ENCODE measurements around the gene CXADR.

The CXADR gene

DNA sequence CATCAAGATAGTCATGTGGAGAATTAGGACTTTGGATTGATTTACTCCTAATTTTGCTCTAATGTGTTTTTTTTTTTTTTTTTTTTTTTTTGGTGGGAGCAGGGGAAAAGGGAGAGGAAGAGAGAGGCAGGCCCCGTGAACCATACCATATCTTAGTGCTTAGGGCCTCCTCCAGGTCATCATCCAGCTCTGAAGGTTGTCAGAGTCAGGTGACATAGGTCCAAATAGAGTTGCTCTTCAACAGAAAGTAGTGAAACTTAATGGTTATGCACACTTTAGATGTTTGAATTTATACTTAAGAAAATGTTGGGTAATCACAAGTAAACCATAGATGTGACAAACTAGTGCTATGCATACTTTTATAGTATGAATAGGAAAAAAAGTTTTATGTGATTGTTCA is 32.2 kb downstream of the CXADR start:
- DNase-seq: no peak

DNA sequence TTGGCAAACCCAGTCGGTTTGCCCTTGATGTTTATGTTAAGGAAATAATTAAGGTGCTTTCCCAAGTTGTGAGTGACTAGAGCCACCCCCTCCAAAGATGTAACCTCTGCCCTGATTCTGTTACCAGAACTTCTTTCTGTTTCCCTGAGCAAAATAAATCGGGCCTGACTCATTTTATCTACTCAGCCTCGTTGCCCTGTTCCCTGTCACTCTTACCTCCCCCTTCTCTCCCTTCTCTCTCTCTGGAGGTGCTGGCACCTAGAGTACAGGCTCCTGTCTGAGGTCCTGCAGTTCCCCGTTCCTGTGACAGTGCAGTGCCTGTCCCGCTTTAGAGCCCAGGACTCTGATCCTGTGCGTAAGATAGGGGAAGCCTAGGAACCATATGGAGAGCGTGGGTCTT is 35.4 kb downstream of the CXADR start:
- DNase-seq: no peak

DNA sequence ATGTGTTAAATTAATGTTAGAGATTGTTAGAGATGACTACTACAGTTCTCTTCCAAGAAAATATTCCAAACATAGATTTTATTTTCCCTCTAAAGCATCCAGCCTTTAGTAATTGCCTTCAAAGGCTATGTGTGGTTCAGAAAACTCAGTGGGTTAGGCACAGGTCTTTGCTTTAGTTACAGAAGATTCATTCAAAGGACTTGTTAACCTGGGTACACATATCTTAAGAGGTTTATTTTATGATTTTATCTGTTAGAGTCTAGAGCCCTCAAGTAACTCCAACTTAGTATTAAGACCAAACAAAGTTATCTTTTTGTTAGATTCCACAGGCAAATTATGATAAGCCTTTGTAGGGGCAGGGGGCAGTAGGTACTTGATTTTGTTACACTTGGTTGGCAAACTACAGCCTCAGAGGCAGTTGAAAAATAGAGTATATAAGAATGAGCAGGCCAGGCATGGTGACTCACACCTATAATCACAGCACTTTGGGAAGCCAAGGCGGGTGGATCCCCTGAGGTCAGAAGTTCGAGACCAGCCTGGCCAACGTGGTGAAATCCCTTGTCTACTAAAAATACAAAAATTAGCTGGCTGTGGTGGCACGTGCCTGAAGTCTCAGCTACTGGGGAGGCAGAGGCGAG is 37.9 kb downstream of the CXADR start:
- peak; percentile 2 for DNase-seq

DNA sequence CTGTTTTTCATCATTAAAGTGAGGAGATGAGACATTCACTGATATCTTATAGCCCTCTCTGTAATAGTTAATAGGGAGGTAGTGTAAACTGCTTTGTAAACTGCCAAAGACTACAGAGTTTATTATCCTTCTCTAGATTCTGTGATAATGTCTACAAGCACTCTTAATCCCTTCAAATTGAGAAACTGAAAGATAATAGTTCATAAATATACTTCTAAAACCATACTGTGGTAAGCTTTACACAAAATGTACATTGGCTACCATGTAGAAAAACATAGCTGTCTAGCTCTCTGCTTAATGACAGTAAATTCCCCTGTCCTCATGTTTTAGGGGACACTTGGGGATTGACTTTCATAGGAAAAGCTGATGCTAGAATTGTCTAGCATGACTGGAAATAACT is 39.6 kb downstream of the CXADR start:
- DNase-seq: no peak

DNA sequence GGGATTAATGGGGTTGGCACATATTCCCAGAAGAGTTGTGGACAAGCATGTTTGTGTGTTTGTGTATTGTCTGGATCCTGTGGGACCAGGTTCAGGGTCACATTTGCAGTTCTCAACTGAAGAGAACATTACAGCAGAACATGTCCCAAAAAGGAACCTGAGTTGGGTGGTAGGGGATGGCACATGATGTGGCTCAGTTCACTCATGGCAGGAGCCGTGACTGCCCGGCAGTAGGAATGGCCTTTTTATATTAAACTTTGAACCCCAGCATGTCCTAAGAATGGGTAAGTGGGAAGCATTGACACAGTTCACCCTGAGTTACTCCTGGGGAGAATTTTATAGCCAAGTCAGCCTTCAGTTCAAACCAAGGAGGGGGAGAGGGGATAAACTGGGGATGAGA is 41.3 kb downstream of the CXADR start:
- no peak for DNase-seq

DNA sequence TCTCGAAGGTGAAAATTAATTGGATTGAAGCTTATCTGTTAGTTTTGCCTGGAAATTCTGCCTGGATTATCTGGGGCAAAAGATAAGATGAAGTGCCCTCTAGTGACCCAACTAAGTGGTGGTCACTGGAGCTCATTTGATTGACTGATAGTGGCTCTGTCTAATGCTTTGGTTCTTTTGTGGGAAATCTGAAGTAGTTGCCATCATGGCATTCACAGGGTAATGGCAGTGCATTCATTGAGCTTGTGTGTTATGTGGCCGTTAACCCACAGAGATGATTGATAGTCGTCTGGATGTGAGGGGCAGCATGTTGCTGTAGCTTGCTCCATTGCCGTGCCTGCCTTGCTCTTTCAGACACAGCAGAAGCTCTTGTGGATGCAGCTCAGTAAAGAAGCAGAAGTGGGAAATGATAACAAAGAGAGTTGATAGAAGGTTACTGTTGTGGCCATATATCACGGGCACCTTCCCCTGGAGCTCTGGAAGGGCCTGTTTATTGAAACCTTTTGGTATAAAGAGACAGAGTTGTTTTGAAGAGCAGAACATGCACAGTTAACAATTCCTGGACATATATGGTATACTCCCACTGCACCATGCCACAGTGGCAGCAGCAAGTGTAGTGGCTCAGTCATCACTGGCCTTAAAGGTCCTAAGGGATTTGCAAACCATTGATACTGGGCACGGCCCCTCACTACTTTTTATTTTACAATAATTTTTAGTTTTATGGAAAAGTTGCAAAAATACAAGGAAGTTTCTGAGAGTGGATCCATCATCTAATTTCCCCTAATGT is 42.0 kb downstream of the CXADR start:
- no peak for DNase-seq

DNA sequence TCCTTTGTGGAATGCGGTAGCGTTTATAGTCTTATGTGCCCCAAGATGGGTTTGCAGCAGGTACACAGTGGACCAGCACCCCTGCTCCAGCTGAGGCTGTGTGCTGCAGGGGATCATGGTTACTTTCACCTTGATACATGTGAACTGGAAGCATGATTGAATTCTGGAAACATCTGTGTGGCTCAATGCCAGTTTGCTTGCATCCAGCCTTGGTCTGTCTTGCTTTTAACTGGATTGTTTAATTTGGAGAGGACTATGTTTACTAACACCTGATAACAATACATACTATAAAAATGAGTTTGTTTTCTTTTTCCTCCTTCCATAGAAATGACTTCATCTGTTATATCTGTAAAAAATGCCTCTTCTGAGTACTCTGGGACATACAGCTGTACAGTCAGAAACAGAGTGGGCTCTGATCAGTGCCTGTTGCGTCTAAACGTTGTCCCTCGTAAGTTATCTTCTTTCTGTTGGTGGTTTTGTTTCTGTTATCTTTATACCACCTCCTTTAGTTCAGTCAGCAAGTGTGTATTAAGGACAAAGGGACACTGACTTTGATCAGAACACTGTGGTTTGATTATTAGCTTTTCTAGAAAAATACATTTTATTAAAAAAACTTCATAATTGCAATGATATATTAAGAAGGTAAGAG is 47.7 kb downstream of the CXADR start:
- no peak for DNase-seq

DNA sequence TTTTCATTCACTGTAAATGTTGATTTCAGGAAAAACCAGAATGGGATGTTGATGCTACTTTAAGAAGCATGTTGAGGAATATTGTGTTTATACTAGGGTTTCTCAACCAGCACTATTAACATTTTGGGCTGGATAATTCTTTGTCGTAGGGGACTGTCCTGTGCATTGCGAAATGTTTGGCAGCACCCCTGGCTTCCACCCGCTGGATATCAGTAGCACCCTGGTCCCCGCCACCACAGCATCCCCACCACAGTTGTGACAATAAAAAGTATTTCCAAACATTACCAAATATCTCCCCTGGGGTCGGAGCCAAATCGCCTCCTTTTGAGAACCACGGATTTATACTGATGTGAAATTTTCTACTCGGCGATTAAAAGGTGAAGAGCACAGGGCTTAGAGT is 57.9 kb downstream of the CXADR start:
- no peak for DNase-seq

DNA sequence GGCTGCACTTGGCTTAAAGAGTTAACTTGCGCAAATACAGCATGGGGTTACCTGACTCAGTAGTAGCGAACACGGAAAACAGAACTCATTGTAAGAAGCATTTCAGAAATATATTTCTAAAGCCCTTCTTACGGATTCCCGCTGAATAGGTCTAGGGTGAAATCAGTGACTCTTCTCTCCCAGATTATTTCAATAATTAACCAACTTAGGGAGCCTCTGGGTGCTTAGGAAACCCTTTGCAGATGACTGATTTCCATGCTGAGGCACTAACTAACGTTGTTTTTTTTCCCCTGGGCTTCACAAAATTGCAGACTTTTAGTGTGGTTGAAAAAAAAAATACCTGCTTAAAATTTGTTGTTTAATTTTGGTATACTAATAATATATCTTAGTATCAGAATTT is 59.6 kb downstream of the CXADR start:
- no peak for DNase-seq

DNA sequence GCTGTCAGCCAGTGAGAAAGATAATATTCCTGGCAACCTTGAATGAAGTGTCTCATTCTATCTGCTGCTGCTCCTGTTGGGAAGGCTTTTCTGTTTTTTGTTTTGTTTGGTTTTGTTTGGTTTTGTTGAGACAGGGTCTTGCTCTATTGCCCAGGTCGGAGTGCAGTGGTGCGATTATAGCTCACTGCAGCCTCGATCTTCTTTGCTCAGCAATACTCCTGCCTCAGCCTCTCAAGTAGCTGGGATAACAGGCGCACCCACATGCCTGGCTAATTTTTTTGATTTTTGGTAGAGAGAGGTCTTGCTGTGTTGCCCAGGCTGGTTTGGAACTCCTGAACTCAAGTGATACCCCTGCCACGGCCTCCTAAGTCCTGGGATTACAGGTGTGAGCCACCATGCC is 62.2 kb downstream of the CXADR start:
- DNase-seq: no peak

DNA sequence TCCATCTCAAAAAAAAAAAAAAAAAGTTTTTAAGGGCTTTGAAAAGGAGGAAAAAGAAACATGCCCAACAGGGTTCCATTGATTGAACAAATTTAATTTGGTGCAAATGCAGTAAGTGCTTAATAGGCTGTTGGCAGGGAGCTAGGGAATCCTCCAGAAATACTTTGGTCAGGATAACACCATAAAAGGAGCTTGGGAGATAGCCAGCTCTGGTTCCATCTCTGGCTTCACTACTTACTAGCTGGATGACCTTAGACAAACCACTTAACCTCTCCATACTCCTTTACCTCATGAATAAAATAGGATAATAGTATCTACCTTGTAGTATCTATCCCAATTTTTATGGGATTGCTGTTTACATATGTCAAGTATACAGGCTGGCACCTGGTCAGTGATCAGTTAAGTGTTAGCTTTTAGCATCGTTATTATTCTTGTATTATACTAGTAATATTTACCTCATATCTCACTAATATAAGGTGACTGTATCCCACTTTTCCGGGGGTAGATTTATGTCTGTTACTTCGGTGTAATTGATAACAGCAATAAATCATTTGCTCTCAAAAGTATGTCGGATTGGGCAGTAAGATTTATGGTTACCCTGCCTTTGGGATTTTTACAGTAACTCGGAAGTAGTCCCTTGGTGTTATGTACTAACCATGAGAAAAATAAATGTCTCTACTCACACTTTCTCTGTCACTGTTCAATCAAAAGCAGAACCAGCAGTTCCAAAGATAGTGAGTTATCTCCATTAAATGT is 63.4 kb downstream of the CXADR start:
- DNase-seq: no peak

DNA sequence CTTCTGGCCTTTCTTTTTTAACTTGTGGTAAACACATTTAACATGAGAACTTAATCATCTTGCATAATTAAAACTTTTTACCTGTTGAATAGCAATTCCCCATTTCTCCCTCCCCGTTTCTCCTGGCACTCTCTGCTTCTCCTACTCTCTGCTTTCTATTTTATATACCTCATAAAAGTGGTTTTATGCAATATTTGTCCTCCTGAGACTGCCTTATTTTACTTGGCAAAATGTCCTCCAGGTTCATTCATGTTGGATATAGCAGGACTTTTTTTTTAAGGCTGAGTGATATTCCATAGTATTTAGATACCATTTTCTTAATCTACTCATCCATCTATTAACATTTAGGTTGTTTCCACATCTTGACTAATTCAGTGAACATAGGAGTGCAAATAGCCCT is 64.9 kb downstream of the CXADR start:
- DNase-seq: no peak

DNA sequence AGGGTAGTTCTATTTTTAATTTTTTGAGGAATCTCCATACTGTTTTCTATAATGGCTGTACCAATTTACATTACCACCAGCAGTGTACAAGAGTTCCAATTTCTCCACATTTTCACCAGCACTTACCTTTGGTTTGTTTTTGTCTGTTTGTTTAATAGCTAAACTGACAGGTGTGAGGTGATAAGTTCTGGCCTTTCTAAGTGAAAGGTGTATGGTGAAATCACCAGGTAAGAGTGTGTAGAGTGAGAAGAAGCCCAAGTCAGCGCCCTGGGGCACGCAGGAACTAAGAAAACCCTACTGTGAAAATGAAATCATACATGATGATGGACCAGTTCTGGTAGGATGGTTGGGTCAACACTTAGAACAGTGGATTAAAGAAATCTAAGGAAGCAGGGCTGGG is 65.3 kb downstream of the CXADR start:
- DNase-seq: no peak

DNA sequence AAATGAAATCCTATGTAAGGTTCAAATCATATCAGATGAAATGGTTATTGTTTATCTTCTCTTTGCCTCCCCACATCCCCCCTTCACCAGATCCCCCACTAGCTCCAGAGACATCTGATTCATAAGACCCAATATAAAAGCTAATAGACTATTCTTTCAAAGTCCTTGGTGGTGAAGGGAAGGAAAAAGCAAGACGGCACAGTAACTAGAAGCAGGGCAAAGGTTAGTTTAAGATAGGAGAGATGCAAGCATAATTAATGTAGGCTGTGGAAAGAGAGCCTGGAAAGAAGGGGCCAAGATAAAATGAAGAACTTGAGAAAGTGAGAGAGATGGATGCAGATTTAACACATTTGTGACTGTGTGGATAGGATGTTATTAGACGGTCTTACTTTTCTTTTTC is 66.0 kb downstream of the CXADR start:
- no peak for DNase-seq

DNA sequence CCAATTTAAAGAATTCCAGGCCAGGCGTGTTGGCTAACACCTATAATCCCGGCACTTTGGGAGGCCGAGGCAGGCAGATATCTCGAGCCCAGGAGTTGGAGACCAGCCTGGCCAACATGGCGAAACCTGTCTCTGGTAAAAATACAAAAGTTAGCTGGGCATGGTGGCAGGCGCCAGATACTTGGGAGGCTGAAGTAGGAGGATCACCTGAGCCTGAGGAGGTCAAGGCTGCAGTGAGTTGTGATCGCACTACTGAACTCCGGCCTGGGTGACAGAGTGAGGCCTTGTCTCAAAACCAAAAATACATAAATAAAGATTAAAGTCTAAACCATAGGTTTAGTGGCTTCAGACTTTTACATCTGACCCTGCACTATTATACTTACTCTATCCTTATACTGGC is 67.5 kb downstream of the CXADR start:
- no peak for DNase-seq

DNA sequence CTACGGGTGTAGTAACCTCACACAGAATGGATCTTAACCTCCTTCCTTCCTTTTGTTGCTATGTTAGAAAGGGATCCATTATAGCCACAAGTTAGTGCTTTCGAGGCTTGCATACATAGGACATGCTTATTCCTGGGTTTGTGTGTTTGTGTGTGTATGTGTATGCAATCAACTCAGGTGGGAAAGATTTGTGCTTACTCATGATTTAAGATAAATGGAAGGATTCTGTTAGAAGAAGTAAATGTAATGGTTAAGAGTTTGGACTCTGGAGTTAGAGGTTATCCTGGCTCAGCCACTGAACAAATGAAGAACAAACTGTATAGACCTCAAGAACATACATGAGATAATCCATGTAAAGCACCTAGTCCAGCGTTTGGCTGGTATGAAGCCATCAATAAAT is 71.1 kb downstream of the CXADR start:
- no peak for DNase-seq

DNA sequence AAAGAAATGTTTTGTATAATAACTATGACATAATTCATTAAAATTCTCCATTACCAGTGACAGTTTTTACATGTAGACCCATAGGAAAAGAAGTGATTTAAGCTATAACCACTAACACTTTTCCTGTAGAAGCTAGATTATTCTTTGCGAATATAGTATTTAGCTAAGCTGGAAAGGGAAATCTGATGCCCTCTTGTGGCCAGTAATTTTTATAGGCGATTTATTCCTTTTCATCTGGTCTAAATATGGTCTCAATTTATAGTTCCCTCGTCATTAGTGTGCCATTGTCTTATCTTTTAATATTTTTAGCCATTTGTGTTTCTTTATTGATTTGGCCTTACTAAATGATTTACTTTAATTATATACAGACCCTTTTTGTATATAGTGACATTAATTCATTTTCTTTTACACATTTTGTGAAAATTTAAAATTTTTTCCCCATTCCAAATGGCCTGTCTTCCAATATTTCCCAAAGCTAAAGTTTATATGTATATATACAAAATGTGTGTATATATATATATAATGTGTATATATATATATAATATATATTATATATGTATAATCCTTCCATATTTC is 73.1 kb downstream of the CXADR start:
- no peak for DNase-seq

DNA sequence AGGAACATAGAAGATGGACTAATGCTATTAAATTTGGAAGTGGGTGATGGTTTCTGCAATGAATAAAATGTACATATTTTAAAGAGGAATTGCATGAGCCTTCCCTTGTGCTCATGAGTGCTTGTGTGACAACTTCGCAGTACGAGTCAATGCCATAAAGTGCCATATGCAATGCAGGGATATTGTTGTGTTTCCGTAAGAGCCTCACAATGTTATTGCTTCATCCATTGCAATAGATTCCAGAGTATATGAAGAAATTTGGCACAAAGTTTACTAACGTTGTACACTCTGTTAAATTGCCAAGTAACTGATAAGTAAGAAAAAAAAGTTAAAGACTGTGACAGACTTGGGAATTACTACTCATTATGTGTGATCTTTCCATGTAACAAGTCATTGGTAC is 77.6 kb downstream of the CXADR start:
- DNase-seq: no peak

DNA sequence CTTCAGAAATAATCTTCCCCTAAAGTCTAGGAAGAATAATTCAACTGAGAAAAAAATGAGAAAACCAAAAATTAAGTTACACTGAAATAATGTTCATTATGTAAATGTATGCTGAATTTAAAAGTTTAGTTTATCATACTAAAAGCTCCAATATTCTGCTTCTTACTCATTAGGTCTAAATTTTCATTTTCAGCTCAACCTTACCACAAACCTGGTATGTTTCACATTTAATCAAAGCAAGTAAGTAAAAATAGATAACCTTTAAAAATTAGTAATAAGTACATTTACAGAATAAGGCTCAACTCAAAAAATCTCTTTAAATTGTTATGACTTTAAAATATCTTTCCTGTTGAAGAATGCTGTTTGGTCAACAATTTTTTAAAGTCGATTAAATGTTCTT is 84.8 kb downstream of the CXADR start:
- DNase-seq: no peak

DNA sequence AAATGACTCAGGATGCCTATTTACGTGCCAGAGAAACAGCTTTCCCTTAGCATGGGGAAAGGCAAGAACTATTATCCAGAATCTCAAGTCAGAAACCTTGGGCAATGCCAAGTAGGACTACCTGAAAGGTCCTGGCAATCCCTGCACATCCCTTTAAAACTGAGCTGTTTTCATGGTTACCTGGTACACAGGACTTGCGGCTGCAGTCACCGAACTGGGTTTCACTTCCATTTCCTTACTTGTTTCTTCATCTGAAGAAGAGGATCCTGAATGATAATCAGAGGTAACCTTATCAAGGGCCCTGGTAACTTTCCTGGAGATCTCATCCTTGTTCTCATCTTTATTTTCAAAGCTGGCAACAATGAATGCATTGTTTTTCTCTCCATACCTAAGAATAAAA is 85.6 kb downstream of the CXADR start:
- no peak for DNase-seq

DNA sequence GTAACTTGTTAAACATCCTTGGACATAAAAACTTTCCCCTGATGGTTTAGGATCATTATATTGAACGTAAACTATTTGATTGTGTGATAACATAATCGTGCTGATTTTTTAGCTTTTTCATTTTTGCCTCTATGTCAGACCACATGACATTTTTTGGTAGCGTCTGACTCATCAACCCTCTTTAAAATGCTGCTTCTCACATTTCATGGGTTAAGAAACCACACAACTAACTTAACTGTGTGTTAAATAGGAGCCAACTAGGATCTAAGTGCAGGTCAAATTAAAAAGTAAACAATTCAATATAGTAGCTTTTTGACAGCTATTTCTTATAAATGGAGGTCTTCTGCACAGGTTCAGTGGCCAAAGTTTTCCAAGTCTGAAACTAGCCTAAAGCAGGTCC is 90.0 kb downstream of the CXADR start:
- DNase-seq: no peak

DNA sequence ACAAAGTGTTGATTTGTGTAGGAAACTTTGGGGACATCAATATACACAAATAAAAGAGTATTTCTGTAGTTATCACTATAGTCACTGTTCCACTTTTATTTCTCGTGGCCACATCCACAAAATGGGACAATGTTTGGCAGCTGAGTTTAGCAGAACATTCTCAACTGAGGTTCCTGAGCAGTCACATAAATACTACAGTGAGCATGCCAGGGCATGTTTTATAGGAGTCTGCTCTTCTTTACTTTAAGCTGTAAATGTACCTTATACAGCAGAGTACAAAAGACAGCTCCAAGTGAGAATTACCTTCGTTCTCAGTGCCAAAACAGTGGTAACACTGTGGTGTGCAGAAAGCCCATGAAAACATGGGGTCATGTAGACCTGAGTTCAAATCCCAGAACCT is 94.8 kb downstream of the CXADR start:
- DNase-seq: no peak

DNA sequence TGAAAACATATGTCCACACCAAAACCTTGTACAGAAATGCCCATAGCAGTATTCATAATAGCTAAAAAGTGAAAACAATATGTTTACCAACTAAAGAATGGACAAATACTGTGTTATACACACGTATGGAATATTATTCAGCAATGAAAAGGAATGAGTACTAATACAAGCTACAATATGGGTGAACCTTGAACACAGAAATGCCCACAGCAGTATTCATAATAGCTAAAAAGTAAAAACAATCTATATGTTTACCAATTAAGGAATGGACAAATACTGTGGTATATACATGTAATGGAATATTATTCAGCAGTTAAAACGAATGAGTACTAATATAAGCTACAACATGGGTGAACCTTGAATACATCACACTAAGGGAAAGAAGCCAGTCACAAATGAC is 96.8 kb downstream of the CXADR start:
- DNase-seq: no peak
